H1 (cell line): ENCODE measurements around the gene NKAIN2. TPM values are rescaled to one million over a fixed set of nuclear protein-coding genes. Genes with fewer than 3 reads are reported as not detected.

Experiments
- CTCF ChIA-PET: fragments of 300-600 bp; sonication (Branson Sonifier 250); formaldehyde crosslinking; loops from one replicate; lab custom pipeline; 2021; ENCODE audit not compliant: partially characterized antibody; lab: Charles Lee
- POLR2A ChIA-PET: fragments of 300-600 bp; sonication (Branson Sonifier 250); formaldehyde crosslinking; loops from one replicate; lab custom pipeline; 2021; ENCODE audit warnings: inconsistent platforms; ENCODE audit not compliant: partially characterized antibody; lab: Charles Lee
- DNase-seq, 2 experiments: peaks; one replicate each; pipeline versions ENCODE4 v3.0.0 to v3.0.0-alpha.2; 2010 to 2022; ENCODE audit warnings: low spot score in 2 of 2, low read depth in 1 of 2, mixed read lengths in 1 of 2
- FAIRE-seq: peaks from 2 replicates; lab custom pipeline; 2011; peaks lifted over from hg19 to GRCh38; lab: Jason Lieb, UNC
- H2AFZ ChIP-seq: 2 replicates; pipeline ENCODE4 v1.8.1; 2012; ENCODE audit warnings: low read length, inconsistent platforms
- H2AK5ac ChIP-seq: 2 replicates; pipeline ENCODE4 v1.6.1; 2013; ENCODE audit warnings: low read depth, low read length
- H2BK120ac ChIP-seq: replicated peaks from 2 replicates; pipeline ENCODE3; 2013; ENCODE audit warnings: low read depth, low read length, inconsistent platforms
- H2BK12ac ChIP-seq: 2 replicates; pipeline ENCODE4 v1.6.1; 2013; ENCODE audit warnings: low read depth, low read length
- H2BK15ac ChIP-seq: 2 replicates; pipeline ENCODE4 v1.6.1; 2013; ENCODE audit warnings: low read length
- H2BK20ac ChIP-seq: 2 replicates; pipeline ENCODE4 v1.6.1; 2013; ENCODE audit warnings: low read length
- H2BK5ac ChIP-seq: 2 replicates; pipeline ENCODE4 v1.6.1; 2013; ENCODE audit warnings: low read depth, low read length
- H3K14ac ChIP-seq: 2 replicates; pipeline ENCODE4 v1.6.1; 2013; ENCODE audit warnings: inconsistent platforms; ENCODE audit not compliant: insufficient read length
- H3K18ac ChIP-seq: 2 replicates; pipeline ENCODE4 v1.6.1; 2013; ENCODE audit warnings: low read length; ENCODE audit errors: extremely low read depth
- H3K23ac ChIP-seq: 2 replicates; pipeline ENCODE4 v1.6.1; 2013; ENCODE audit warnings: inconsistent platforms; ENCODE audit not compliant: insufficient read length
- H3K23me2 ChIP-seq: 2 replicates; pipeline ENCODE4 v1.6.1; 2013; ENCODE audit warnings: low read depth, low read length
- H3K27ac ChIP-seq: 2 replicates; pipeline ENCODE4 v1.6.1; 2011; ENCODE audit warnings: low read depth, low read length, inconsistent platforms
- H3K27me3 ChIP-seq, 4 experiments: replicated peaks in 1 of 4; 1 replicate in 1 of 4; 2 replicates in 3 of 4; pipeline versions ENCODE4 v1.6.1 to v1.8.1; 2011 to 2013; ENCODE audit warnings: low read length in 3 of 4, mild to moderate bottlenecking in 3 of 4, inconsistent platforms in 2 of 4, mixed read lengths in 2 of 4, moderate library complexity in 1 of 4; ENCODE audit not compliant: control insufficient read depth in 3 of 4, insufficient read depth in 3 of 4; ENCODE audit errors: extremely low read depth in 1 of 4
- H3K36me3 ChIP-seq, 4 experiments: 2 replicates each; pipeline versions ENCODE4 v1.6.1 to v1.8.1; 2011 to 2013; ENCODE audit warnings: mild to moderate bottlenecking in 4 of 4, low read length in 3 of 4, moderate library complexity in 2 of 4, control low read depth in 1 of 4, inconsistent platforms in 1 of 4; ENCODE audit not compliant: insufficient read depth in 4 of 4, control insufficient read depth in 2 of 4
- H3K4ac ChIP-seq: replicated peaks from 2 replicates; pipeline ENCODE3; 2013; ENCODE audit warnings: low read length, low read depth, mixed read lengths, inconsistent platforms; ENCODE audit not compliant: insufficient read length
- H3K4me1 ChIP-seq, 4 experiments: replicated peaks in 1 of 4; 1 replicate in 1 of 4; 2 replicates in 3 of 4; pipeline versions ENCODE4 v1.6.1 to v1.8.1; 2011 to 2013; ENCODE audit warnings: low read length in 3 of 4, inconsistent platforms in 2 of 4, mixed read lengths in 1 of 4; ENCODE audit not compliant: insufficient read depth in 4 of 4, control insufficient read depth in 3 of 4
- H3K4me2 ChIP-seq, 2 experiments: 2 replicates each; pipeline versions ENCODE4 v1.6.1 to v1.8.1; 2011 to 2013; ENCODE audit warnings: low read depth in 2 of 2, low read length in 2 of 2, control low read depth in 1 of 2, inconsistent platforms in 1 of 2, mild to moderate bottlenecking in 1 of 2; ENCODE audit not compliant: insufficient read depth in 1 of 2
- H3K4me3 ChIP-seq, 4 experiments: fragments of 200-600, 300-600 bp in 1 of 4; sonication (generic), shearing (Covaris generic), sonication (Bioruptor Twin) in 1 of 4; 2 replicates each; pipeline versions ENCODE4 v1.5.1 to v1.8.1; 2011 to 2016; ENCODE audit warnings: low read length in 4 of 4, low read depth in 3 of 4, control low read depth in 2 of 4, inconsistent platforms in 2 of 4, mild to moderate bottlenecking in 2 of 4, mixed read lengths in 1 of 4, moderate library complexity in 1 of 4; ENCODE audit not compliant: insufficient read depth in 2 of 4; ENCODE audit errors: extremely low read depth in 1 of 4
- H3K56ac ChIP-seq: replicated peaks from 2 replicates; pipeline ENCODE3; 2013; ENCODE audit warnings: low read depth, mild to moderate bottlenecking, mixed read lengths, low read length, inconsistent platforms; ENCODE audit not compliant: insufficient read length
- H3K79me1 ChIP-seq: 2 replicates; pipeline ENCODE4 v1.6.1; 2013; ENCODE audit warnings: low read depth, low read length, control low read depth
- H3K79me2 ChIP-seq, 2 experiments: 2 replicates each; pipeline versions ENCODE4 v1.6.1 to v1.8.1; 2012 to 2013; ENCODE audit warnings: low read length in 2 of 2, mild to moderate bottlenecking in 2 of 2, inconsistent platforms in 1 of 2; ENCODE audit not compliant: insufficient read depth in 2 of 2, control insufficient read depth in 1 of 2
- H3K9ac ChIP-seq, 4 experiments: replicated peaks in 1 of 4; 1 replicate in 1 of 4; 2 replicates in 3 of 4; pipeline versions ENCODE4 v1.6.1 to v1.8.1; 2011 to 2013; ENCODE audit warnings: low read depth in 3 of 4, low read length in 3 of 4, control low read depth in 2 of 4, mild to moderate bottlenecking in 2 of 4, moderate library complexity in 2 of 4, inconsistent platforms in 1 of 4; ENCODE audit errors: extremely low read depth in 1 of 4
- H3K9me3 ChIP-seq, 2 experiments: 2 replicates each; pipeline versions ENCODE4 v1.6.1 to v1.8.1; 2012 to 2013; ENCODE audit warnings: mild to moderate bottlenecking in 2 of 2, moderate library complexity in 2 of 2, control low read depth in 1 of 2, inconsistent platforms in 1 of 2, low read depth in 1 of 2, low read length in 1 of 2, mixed read lengths in 1 of 2; ENCODE audit not compliant: insufficient read depth in 2 of 2
- H4K20me1 ChIP-seq, 2 experiments: replicated peaks in 1 of 2; 2 replicates each; pipeline versions ENCODE3 to v1.8.1; 2011 to 2013; ENCODE audit warnings: inconsistent platforms in 2 of 2, low read length in 2 of 2, mild to moderate bottlenecking in 1 of 2; ENCODE audit not compliant: insufficient read depth in 2 of 2, control insufficient read depth in 1 of 2
- H4K5ac ChIP-seq: 2 replicates; pipeline ENCODE4 v1.6.1; 2013; ENCODE audit warnings: low read length, low read depth, mixed read lengths, inconsistent platforms; ENCODE audit not compliant: insufficient read length
- H4K8ac ChIP-seq: 2 replicates; pipeline ENCODE4 v1.8.0; 2013; ENCODE audit warnings: mild to moderate bottlenecking, moderate library complexity, low read length, inconsistent platforms; ENCODE audit not compliant: insufficient read depth; ENCODE audit errors: extremely low read depth
- H4K91ac ChIP-seq: replicated peaks from 2 replicates; pipeline ENCODE3; 2013; ENCODE audit warnings: low read length, mixed read lengths, inconsistent platforms; ENCODE audit not compliant: insufficient read length
- ATF2 ChIP-seq: IDR thresholded peaks from 2 replicates; pipeline ENCODE4 v1.6.1; 2012; ENCODE audit warnings: low read length, inconsistent platforms
- E2F6 ChIP-seq: IDR thresholded peaks from 2 replicates; pipeline ENCODE4 v1.6.1; 2012; ENCODE audit warnings: inconsistent platforms
- EGR1 ChIP-seq: IDR thresholded peaks from 2 replicates; pipeline ENCODE4 v1.6.1; 2011; ENCODE audit warnings: low read depth, low read length, borderline replicate concordance
- GTF2F1 ChIP-seq: IDR thresholded peaks from 2 replicates; pipeline ENCODE4 v1.6.1; 2012; ENCODE audit warnings: low read depth, low read length, improper control_type of control experiment, borderline replicate concordance
- HDAC6 ChIP-seq: IDR thresholded peaks from one replicate; pipeline ENCODE4 v1.7.1; 2012; ENCODE audit warnings: low read depth, mild to moderate bottlenecking, inconsistent platforms, low read length, moderate library complexity
- NANOG ChIP-seq: IDR thresholded peaks from 2 replicates; pipeline ENCODE4 v1.6.1; 2011; ENCODE audit warnings: low read length, low read depth, mild to moderate bottlenecking, inconsistent platforms; ENCODE audit not compliant: insufficient read depth, poor library complexity, severe bottlenecking
- RAD21 ChIP-seq, 2 experiments: IDR thresholded peaks in 1 of 2; conservative IDR thresholded peaks in 1 of 2; 2 replicates each; pipeline ENCODE4 v1.6.1; 2011; ENCODE audit warnings: low read depth in 2 of 2, low read length in 2 of 2, improper control_type of control experiment in 1 of 2, inconsistent platforms in 1 of 2, mild to moderate bottlenecking in 1 of 2, moderate library complexity in 1 of 2
- TBP ChIP-seq: IDR thresholded peaks from 2 replicates; pipeline ENCODE4 v1.6.1; 2011; ENCODE audit warnings: low read depth, low read length, improper control_type of control experiment
- WGBS, 2 experiments: shearing (Covaris generic) in 1 of 2; methylation state at CpG; one replicate each; pipeline versions ENCODE4 v1.1.6 to v1.1.7; 2013 to 2015; ENCODE audit warnings: low lambda C conversion rate in 2 of 2, mixed read lengths in 2 of 2, inconsistent platforms in 1 of 2, low coverage in 1 of 2, missing lambda C conversion rate in 1 of 2; ENCODE audit not compliant: insufficient replicate concordance in 2 of 2, insufficient coverage in 1 of 2, insufficient read length in 1 of 2; ENCODE audit errors: extremely low coverage in 1 of 2, missing lambda C conversion rate in 1 of 2; 5-methylcytosine and 5-hydroxymethylcytosine counted together
- polyA plus RNA-seq, 7 experiments: library from polyadenylated mRNA; depleted of rRNA in 3 of 7; stranded (reverse) in 5 of 7; unstranded in 2 of 7; fragments of >200 nt in 5 of 7; fragments of 200-250 nt in 2 of 7; gene quantifications; 1 replicate in 5 of 7; 2 replicates in 1 of 7; 4 replicates in 1 of 7; pipeline versions ENCODE4 v1.2.1 to v1.2.3, GENCODE V29; 2011 to 2013; ENCODE audit warnings: missing spikeins in 2 of 7, mixed read lengths in 2 of 7
- total RNA-seq: library from RNA; stranded (reverse); fragmentation: NEBNext Ultra II Directional; extraction: Animal tissue kit (Norgen Biotek cat#: 25700); gene quantifications from 2 replicates; pipeline ENCODE4 v1.2.1, GENCODE V29; 2021

The NKAIN2 gene
- total and polyA plus RNA-seq, 2 of the 8 experiments (the other 6 are each of a cell fraction or from before 2014, with no cell fraction given), result 0.20 to 0.34 TPM

- H3K27me3 ChIP-seq, result peaks cover 0 to 1% (median 0%) of the 10 kb centered on the region in 4 experiments; a peak in 1 of 7 replicates
- DNase-seq, result no peak
- WGBS, 2 experiments, result 92% methylated on average over 2 of the region's 2 CpGs; no CpG with 5 or more reads in 1 of the 2 experiments
- no peak overlapping the region for H4K8ac ChIP-seq
- no peaks in the 10 kb centered on the region for H3K9me3 ChIP-seq
- no peak overlapping the region for H3K56ac ChIP-seq
- no peak overlapping the region for H2AK5ac ChIP-seq
- POLR2A ChIA-PET, result no interaction called here
- no peak overlapping the region for H2BK120ac ChIP-seq
- H3K4ac ChIP-seq, result no peak overlapping the region
- H3K79me1 ChIP-seq, result no peaks in the 10 kb centered on the region
- TF ChIP-seq RAD21 (IDR thresholded peaks at IDR 0.05 in 1 of 2, conservative IDR thresholded peaks at IDR 0.05 in 1 of 2; ENCODE audit: low read depth in 2 of 2, low read length in 2 of 2) (no peak), E2F6 (no peak), EGR1 (no peak), GTF2F1 (no peak), HDAC6 (no peak), ATF2 (no peak), TBP (no peak), NANOG (no peak)
- TF ChIP-seq, all 59 proteins: peak for 0
- Histone ChIP-seq H3K23me2 (no peaks in the 10 kb centered on the region), H3K27ac (no peak overlapping the region), H4K91ac (no peak overlapping the region), H3K9ac (no peak overlapping the region), H2AFZ (no peak overlapping the region), H2BK5ac (no peak overlapping the region), H4K20me1 (no peaks in the 10 kb centered on the region), H2BK12ac (no peak overlapping the region), H3K18ac (no peak overlapping the region), H3K23ac (no peak overlapping the region), H3K4me1 (no peaks in the 10 kb centered on the region), H3K4me2 (no peak overlapping the region), H3K4me3 (no peak overlapping the region), H3K14ac (no peak overlapping the region), H2BK20ac (no peak overlapping the region), H3K36me3 (no peaks in the 10 kb centered on the region), H4K5ac (no peak overlapping the region), H2BK15ac (no peak overlapping the region), H3K79me2 (no peaks in the 10 kb centered on the region)
- CTCF ChIA-PET, result no interaction called here
- no peak for FAIRE-seq
These were observed 737.9 kb downstream of the NKAIN2 start for GRCh38 chr6:124541573-124541972.
